Lung (tissue), 12 donors: Measurements from ENCODE around the gene SPIRE1. TPM values are rescaled to one million over a fixed set of nuclear protein-coding genes. Genes with fewer than 3 reads are reported as not detected.

Source experiments
- ATAC-seq: fragments of 200-7000 bp; cut with Tn5 transposase; one replicate; pipeline ENCODE4 v1.9.1; 2020; ENCODE audit warnings: moderate number of reproducible peaks; ENCODE audit not compliant: insufficient read depth, low FRiP score
- DNase-seq, 3 donors: peaks; one replicate each; pipeline ENCODE4 v3.0.0-alpha.2; 2013 to 2017
- H3K27ac ChIP-seq, 2 donors: one replicate each; pipeline ENCODE4 v1.5.1; 2013; ENCODE audit warnings: mild to moderate bottlenecking in 2 of 2, moderate library complexity in 2 of 2, control low read depth in 1 of 2, inconsistent platforms in 1 of 2, low read depth in 1 of 2, low read length in 1 of 2
- H3K27me3 ChIP-seq, 3 donors: one replicate each; pipeline ENCODE4 v1.5.1; 2013; ENCODE audit warnings: low read length in 2 of 3; ENCODE audit not compliant: control insufficient read depth in 3 of 3, insufficient read depth in 3 of 3
- H3K36me3 ChIP-seq, 4 donors: one replicate each; pipeline ENCODE4 v1.5.1; 2013; ENCODE audit warnings: low read length in 4 of 4, mild to moderate bottlenecking in 1 of 4, moderate library complexity in 1 of 4; ENCODE audit not compliant: control insufficient read depth in 4 of 4, insufficient read depth in 4 of 4
- H3K4me1 ChIP-seq, 5 donors: one replicate each; pipeline ENCODE4 v1.5.1; 2013; ENCODE audit warnings: low read length in 5 of 5, mild to moderate bottlenecking in 2 of 5, moderate library complexity in 1 of 5; ENCODE audit not compliant: control insufficient read depth in 5 of 5, insufficient read depth in 5 of 5
- H3K4me3 ChIP-seq: one replicate; pipeline ENCODE4 v1.5.1; 2013; ENCODE audit warnings: mild to moderate bottlenecking, control low read depth, moderate library complexity
- H3K9ac ChIP-seq, 2 donors: one replicate each; pipeline ENCODE4 v1.5.1; 2013; ENCODE audit warnings: low read length in 2 of 2, control low read depth in 1 of 2; ENCODE audit not compliant: insufficient read depth in 1 of 2
- H3K9me3 ChIP-seq, 4 donors: one replicate each; pipeline ENCODE4 v1.5.1; 2013; ENCODE audit warnings: low read length in 3 of 4, mild to moderate bottlenecking in 1 of 4, moderate library complexity in 1 of 4; ENCODE audit not compliant: control insufficient read depth in 4 of 4, insufficient read depth in 3 of 4
- WGBS, 2 donors: extraction: QIAGEN DNeasy Blood & Tissue Kit; methylation state at CpG; one replicate each; pipeline ENCODE4 v1.1.7; 2013; 5-methylcytosine and 5-hydroxymethylcytosine counted together
- polyA plus RNA-seq, 2 donors: library from polyadenylated mRNA; stranded (reverse); fragments of 200-250 nt; gene quantifications; one replicate each; pipeline ENCODE4 v1.2.1, GENCODE V29; 2013
- total RNA-seq, 2 donors: library from RNA; depleted of rRNA in 1 of 2; stranded (reverse); fragments of >200 nt in 1 of 2; gene quantifications; one replicate each; pipeline ENCODE4 v1.2.1, GENCODE V29; 2014 to 2021
- TF ChIP-seq, protein P1 (sequence below): IDR thresholded peaks from 2 replicates; pipeline ENCODE4 v1.5.1; 2012; ENCODE audit warnings: mild to moderate bottlenecking; ENCODE audit errors: control extremely low read depth, extremely low read depth
- donor health status: control.
- donor health status: control.
- donor health status: Bipolar disorder and iron deficiency.
- donor health status: healthy.
- donor health status: DM: yes; HTN: yes; CAD: no.

Gene SPIRE1
- total and polyA plus RNA-seq, 4 donors = 8.7 to 34.0 (median 14.8) TPM

DNA sequence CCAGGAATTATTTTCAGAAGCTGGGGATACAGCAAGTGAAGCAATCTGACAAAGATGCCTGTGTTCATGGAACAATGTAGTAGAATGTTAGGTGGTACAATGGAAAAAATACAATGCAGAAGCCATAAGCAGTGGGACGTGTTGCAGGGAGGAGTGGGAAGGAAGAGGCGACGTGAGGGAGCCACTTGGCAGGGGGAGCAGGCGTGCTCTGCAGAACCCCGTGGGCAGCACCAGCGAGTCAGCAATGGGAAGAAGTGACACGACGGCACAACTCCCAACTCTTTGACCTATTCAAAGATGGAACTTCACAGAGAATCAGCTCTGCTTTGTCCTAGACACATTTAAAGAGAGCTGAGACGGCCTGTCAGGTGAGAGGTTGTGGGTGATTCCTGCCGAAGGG is 219.7 kb downstream of the SPIRE1 start:
- no peak for DNase-seq
- H3K27me3 ChIP-seq = no peaks in the 10 kb centered on the region
- WGBS, 2 donors = 91% methylated on average over 10 of the region's 10 CpGs
- H3K4me1 ChIP-seq = no peaks in the 10 kb centered on the region
- no peak for ATAC-seq
- H3K27ac ChIP-seq = no peak overlapping the region
- peaks cover 0 to 2% (median 0%) of the 10 kb centered on the region in 4 donors for H3K9me3 ChIP-seq
- H3K4me3 ChIP-seq = no peak overlapping the region
- no peak overlapping the region for H3K9ac ChIP-seq
- H3K36me3 ChIP-seq = peaks cover 0 to 7% (median under 1%) of the 10 kb centered on the region in 4 donors
- TF ChIP-seq, protein P1, sequence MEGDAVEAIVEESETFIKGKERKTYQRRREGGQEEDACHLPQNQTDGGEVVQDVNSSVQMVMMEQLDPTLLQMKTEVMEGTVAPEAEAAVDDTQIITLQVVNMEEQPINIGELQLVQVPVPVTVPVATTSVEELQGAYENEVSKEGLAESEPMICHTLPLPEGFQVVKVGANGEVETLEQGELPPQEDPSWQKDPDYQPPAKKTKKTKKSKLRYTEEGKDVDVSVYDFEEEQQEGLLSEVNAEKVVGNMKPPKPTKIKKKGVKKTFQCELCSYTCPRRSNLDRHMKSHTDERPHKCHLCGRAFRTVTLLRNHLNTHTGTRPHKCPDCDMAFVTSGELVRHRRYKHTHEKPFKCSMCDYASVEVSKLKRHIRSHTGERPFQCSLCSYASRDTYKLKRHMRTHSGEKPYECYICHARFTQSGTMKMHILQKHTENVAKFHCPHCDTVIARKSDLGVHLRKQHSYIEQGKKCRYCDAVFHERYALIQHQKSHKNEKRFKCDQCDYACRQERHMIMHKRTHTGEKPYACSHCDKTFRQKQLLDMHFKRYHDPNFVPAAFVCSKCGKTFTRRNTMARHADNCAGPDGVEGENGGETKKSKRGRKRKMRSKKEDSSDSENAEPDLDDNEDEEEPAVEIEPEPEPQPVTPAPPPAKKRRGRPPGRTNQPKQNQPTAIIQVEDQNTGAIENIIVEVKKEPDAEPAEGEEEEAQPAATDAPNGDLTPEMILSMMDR = no peak

DNA sequence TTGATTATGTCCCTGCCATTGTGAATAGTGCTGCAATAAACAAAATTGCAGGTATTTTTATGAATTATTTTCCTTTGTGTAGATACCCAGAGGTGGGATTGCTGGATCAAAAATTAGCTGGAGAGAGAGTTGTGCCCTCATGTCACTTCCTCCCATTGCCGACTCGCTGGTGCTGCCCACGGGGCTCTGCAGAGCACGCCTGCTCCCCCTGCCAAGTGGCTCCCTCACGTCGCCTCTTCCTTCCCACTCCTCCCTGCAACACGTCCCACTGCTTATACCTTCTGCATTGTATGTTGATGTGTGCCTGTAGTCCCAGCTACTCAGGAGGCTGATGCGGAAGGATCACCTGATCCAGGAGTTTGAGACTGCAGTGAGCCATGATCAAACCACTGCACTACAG is 222.0 kb downstream of the SPIRE1 start:
- WGBS, 2 donors = 77 to 91% methylated on average over 8 of the region's 8 CpGs
- DNase-seq (no peak), ATAC-seq (no peak)
- H3K9me3 ChIP-seq = peaks cover 0 to 2% (median 0%) of the 10 kb centered on the region in 4 donors
- H3K4me3 ChIP-seq = no peak overlapping the region
- no peak overlapping the region for H3K9ac ChIP-seq
- H3K27ac ChIP-seq = no peak overlapping the region
- H3K27me3 ChIP-seq = no peaks in the 10 kb centered on the region
- peaks cover 2 to 21% (median 3%) of the 10 kb centered on the region in 4 donors for H3K36me3 ChIP-seq
- TF ChIP-seq, protein P1 = no peak
- no peaks in the 10 kb centered on the region for H3K4me1 ChIP-seq

DNA sequence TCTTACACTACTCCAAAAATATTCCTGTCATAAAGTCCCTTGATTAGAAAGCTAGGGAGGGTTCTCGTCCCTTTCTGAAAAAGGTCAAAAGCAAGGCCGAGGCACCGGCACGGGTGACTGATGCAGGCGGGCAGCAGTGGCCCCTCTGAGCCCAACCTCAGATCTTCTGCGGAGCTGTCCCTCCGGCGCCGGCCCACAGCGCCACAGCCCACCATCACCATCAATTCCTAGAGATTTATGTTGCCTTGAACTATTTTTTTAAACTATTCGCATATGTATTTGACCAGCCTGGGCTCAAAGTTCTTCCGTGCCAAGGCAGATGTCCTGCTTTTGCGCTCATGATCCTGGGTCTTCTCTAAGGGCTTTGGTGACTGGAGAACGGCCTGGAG is 223.4 kb downstream of the SPIRE1 start:
- TF ChIP-seq, protein P1 = no peak
- no peak for DNase-seq
- Histone ChIP-seq H3K36me3 (peaks cover 4 to 26% (median 7%) of the 10 kb centered on the region in 4 donors), H3K4me3 (no peak overlapping the region), H3K27me3 (no peaks in the 10 kb centered on the region), H3K9me3 (peaks cover 0 to 5% (median under 1%) of the 10 kb centered on the region in 4 donors), H3K4me1 (no peaks in the 10 kb centered on the region), H3K9ac (no peak overlapping the region), H3K27ac (no peak overlapping the region)
- no peak for ATAC-seq
- WGBS, 2 donors = 97 to 98% methylated on average over 14 of the region's 14 CpGs
